CD4-positive, alpha-beta memory T cell (primary cell): ENCODE results near the gene UNC13B. TPM values are rescaled to one million over a fixed set of nuclear protein-coding genes. Genes with fewer than 3 reads are reported as not detected.
"Not testable (repeated sequence)": the region's sequence is repeated elsewhere in the genome, so short reads cannot be mapped to it uniquely, and the experiment has no call there.

Experiments
- CTCF ChIA-PET: fragments of 350-600 bp; sonication (Branson Sonifier 250); formaldehyde crosslinking; loops from one replicate; lab custom pipeline; 2021; ENCODE audit warnings: inconsistent platforms; ENCODE audit not compliant: partially characterized antibody; lab: Charles Lee
- POLR2A ChIA-PET: fragments of 350-600 bp; sonication (Branson Sonifier 250); formaldehyde crosslinking; loops from one replicate; lab custom pipeline; 2021; ENCODE audit not compliant: partially characterized antibody; lab: Charles Lee
- DNase-seq, 5 donors: peaks; one replicate each; pipeline versions ENCODE4 v3.0.0 to v3.0.0-alpha.2; 2020 to 2022; ENCODE audit warnings: mixed read lengths in 1 of 5
- H3K27ac ChIP-seq: one replicate; pipeline ENCODE4 v1.7.0; 2013; ENCODE audit warnings: low read depth, low read length
- H3K27me3 ChIP-seq: 2 replicates; pipeline ENCODE4 v1.7.0; 2013; ENCODE audit warnings: mild to moderate bottlenecking, low read length, moderate library complexity; ENCODE audit not compliant: insufficient read depth
- H3K36me3 ChIP-seq: 2 replicates; pipeline ENCODE4 v1.7.0; 2013; ENCODE audit warnings: mild to moderate bottlenecking, low read length, moderate library complexity; ENCODE audit not compliant: insufficient read depth
- H3K4me1 ChIP-seq: 2 replicates; pipeline ENCODE4 v1.7.0; 2013; ENCODE audit warnings: mild to moderate bottlenecking, low read length, moderate library complexity; ENCODE audit not compliant: insufficient read depth
- H3K4me3 ChIP-seq, 2 donors: one replicate each; pipeline ENCODE4 v1.7.0; 2013; ENCODE audit warnings: low read length in 2 of 2, mild to moderate bottlenecking in 1 of 2
- H3K9me3 ChIP-seq, 2 donors: one replicate each; pipeline ENCODE4 v1.7.0; 2013; ENCODE audit warnings: low read length in 2 of 2, control low read depth in 1 of 2; ENCODE audit not compliant: control insufficient read depth in 1 of 2
- H3K27ac Mint-ChIP-seq, 7 donors: one replicate each; pipeline ENCODE4 v1.8.0; 2020 to 2021; ENCODE audit warnings: mixed read lengths in 7 of 7, mild to moderate bottlenecking in 6 of 7, inconsistent platforms in 3 of 7, moderate library complexity in 3 of 7
- H3K27me3 Mint-ChIP-seq, 2 donors: one replicate each; pipeline ENCODE4 v1.8.0; 2020 to 2021; ENCODE audit warnings: mixed read lengths in 2 of 2
- H3K36me3 Mint-ChIP-seq, 2 donors: one replicate each; pipeline ENCODE4 v1.8.0; 2020 to 2021; ENCODE audit warnings: mixed read lengths in 2 of 2, inconsistent platforms in 1 of 2, mild to moderate bottlenecking in 1 of 2
- H3K4me1 Mint-ChIP-seq, 4 donors: one replicate each; pipeline ENCODE4 v1.8.0; 2020 to 2021; ENCODE audit warnings: mixed read lengths in 4 of 4, mild to moderate bottlenecking in 1 of 4
- H3K4me3 Mint-ChIP-seq, 8 donors: one replicate each; pipeline ENCODE4 v1.8.0; 2020 to 2021; ENCODE audit warnings: mixed read lengths in 8 of 8, mild to moderate bottlenecking in 7 of 8, moderate library complexity in 6 of 8, inconsistent platforms in 3 of 8
- H3K9me3 Mint-ChIP-seq, 8 donors: one replicate each; pipeline ENCODE4 v1.8.0; 2020 to 2021; ENCODE audit warnings: mixed read lengths in 8 of 8, mild to moderate bottlenecking in 5 of 8, inconsistent platforms in 3 of 8, moderate library complexity in 1 of 8
- intact Hi-C: fragments of 100-400 bp; cut with micrococcal nuclease; formaldehyde crosslinking; loops from one replicate; pipeline ENCODE4 v1.15.1; 2023
- polyA plus RNA-seq, 2 donors: library from polyadenylated mRNA; unstranded; fragments of 300-500 nt; fragmentation: Illumina TruSeq; gene quantifications; one replicate each; pipeline ENCODE4 v1.2.3, GENCODE V29; 2021
- total RNA-seq, 2 experiments: library from RNA; stranded (reverse); gene quantifications; one replicate each; pipeline ENCODE4 v1.2.3, GENCODE V29; 2021

UNC13B gene
- total and polyA plus RNA-seq, 4 experiments from 2014 or later, result 0.12 to 1.6 (median 0.60) TPM

DNA sequence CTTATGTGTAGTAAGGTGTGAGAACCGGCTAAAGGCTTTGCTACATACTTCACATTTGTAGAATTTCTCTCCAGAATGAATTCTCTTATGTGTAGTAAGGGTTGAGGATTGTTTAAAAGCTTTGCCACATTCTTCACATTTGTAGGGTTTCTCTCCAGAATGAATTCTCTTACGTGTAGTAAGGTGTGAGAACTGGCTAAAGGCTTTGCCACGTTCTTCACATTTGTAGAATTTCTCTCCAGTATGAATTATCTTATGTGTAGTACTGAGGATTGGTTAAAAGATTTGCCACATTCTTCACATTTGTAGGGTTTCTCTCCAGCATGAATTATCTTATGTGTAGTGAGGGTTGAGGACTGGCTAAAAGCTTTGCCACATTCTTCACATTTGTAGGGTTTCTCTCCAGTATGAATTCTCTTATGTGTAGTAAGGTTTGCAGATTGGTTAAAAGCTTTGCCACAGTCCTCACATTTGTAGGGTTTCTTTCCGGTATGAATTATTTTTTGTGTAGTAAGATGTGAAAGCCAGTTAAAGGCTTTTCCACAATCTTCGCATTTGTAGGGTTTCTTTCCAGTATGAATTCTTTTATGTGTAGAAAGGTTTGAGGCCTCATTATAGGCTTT is 13.8 kb upstream of the UNC13B start:
- H3K9me3 ChIP-seq, H3K4me1 Mint-ChIP-seq, POLR2A ChIA-PET, H3K4me3 ChIP-seq, H3K4me3 Mint-ChIP-seq, H3K27ac ChIP-seq, H3K27ac Mint-ChIP-seq, H3K4me1 ChIP-seq, DNase-seq, CTCF ChIA-PET, H3K27me3 ChIP-seq, intact Hi-C loops, H3K27me3 Mint-ChIP-seq, H3K36me3 ChIP-seq: not testable (repeated sequence)
- Mint-ChIP-seq H3K36me3 (peaks cover 9 to 16% of the 10 kb centered on the region in 2 donors), H3K9me3 (peaks cover 5 to 57% (median 46%) of the 10 kb centered on the region in 8 donors)

DNA sequence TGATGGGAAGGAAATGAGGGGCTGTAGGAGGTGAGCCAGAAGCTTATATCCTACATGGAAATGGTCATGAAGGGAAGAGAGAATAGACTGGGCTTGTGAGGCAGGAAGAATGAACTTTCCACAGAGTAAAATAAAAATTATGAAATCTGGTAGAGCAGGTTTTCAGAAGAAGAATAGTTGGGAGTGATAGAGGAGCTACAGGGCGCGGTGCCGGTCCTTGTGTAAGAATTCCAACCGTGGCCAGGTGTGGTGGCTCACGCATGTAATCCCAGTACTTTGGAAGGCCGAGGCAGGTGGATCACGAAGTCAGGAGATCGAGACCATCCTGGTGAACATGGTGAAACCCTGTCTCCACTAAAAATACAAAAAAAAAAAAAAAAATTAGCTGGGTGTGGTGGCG is 8.9 kb upstream of the UNC13B start:
- Mint-ChIP-seq H3K36me3 (peaks cover 9% of the 10 kb centered on the region in 2 donors), H3K4me3 (no peak overlapping the region), H3K27me3 (peaks cover 2 to 4% of the 10 kb centered on the region in 2 donors), H3K9me3 (peaks cover 0 to 26% (median 23%) of the 10 kb centered on the region in 8 donors), H3K4me1 (no peaks in the 10 kb centered on the region), H3K27ac (no peak overlapping the region)
- no peak overlapping the region for H3K27ac ChIP-seq
- no peak overlapping the region for H3K4me3 ChIP-seq
- peaks cover 0 to 3% of the 10 kb centered on the region in 2 donors for H3K9me3 ChIP-seq
- intact Hi-C loops, result no loop called here
- H3K36me3 ChIP-seq, result no peaks in the 10 kb centered on the region
- no peaks in the 10 kb centered on the region for H3K27me3 ChIP-seq
- no peak for DNase-seq
- no peaks in the 10 kb centered on the region for H3K4me1 ChIP-seq
- ChIA-PET CTCF (no interaction called here), POLR2A (no interaction called here)

DNA sequence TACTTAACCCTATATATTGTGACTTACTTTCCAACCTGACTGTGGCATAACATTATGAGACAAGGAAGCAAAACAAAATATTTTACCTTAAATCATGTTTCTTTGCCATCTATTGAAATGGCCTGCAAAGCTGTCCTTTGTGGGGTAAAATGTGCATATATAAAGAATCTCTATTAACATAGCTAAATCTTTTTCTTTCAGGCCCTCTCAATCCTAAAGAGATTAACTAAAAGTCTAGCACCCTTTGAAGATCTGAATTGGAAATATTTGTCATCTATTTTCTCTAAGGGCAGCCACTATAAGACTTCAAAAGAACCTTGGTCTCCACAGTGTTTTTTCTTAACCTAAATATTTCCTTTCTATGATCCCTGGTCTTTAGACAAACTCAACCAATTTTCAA is 5.0 kb upstream of the UNC13B start:
- peaks cover 0 to 5% of the 10 kb centered on the region in 2 donors for H3K36me3 Mint-ChIP-seq
- H3K9me3 Mint-ChIP-seq, result no peaks in the 10 kb centered on the region
- H3K27me3 Mint-ChIP-seq, result peaks cover 1 to 2% of the 10 kb centered on the region in 2 donors
- Histone ChIP-seq H3K27me3 (no peaks in the 10 kb centered on the region), H3K4me1 (peaks cover 11% of the 10 kb centered on the region), H3K9me3 (no peaks in the 10 kb centered on the region), H3K27ac (no peak overlapping the region), H3K4me3 (no peak overlapping the region), H3K36me3 (no peaks in the 10 kb centered on the region)
- H3K4me3 Mint-ChIP-seq, result no peak overlapping the region
- ChIA-PET CTCF (interaction anchor here (0.7 to 1.0 kb wide), 2 partner anchors 15 to 260 kb away, joined by 3 read pairs; no protein-coding TSS in a partner anchor), POLR2A (interaction anchor here (0.6 kb wide), 1 partner anchor 463 kb away, joined by 4 read pairs; no protein-coding TSS in a partner anchor)
- intact Hi-C loops, result no loop called here
- no peak overlapping the region for H3K27ac Mint-ChIP-seq
- peaks cover 7 to 22% (median 14%) of the 10 kb centered on the region in 4 donors for H3K4me1 Mint-ChIP-seq
- DNase-seq, result no peak

DNA sequence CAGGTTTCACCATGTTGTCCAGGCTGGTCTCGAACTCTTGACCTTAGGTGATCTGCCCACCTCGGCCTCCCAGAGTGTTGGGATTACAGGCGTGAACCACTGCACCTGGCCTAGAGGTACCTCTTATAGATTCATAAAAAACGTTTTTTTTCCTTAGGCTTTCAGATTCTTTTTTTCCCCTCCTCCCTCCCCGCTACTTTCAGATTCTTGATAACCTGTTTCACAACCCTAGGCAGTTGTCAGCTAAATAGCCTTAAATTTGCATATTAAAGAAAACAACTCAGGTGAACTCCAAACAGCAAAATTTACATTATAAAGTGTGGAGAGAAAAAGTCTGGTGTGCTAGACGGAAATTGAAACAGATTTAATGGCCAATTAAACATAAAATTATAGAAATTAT is 4.0 kb upstream of the UNC13B start:
- H3K36me3 Mint-ChIP-seq, H3K4me3 ChIP-seq, H3K27me3 Mint-ChIP-seq, H3K27me3 ChIP-seq, H3K9me3 Mint-ChIP-seq, DNase-seq, intact Hi-C loops, H3K9me3 ChIP-seq, H3K4me3 Mint-ChIP-seq, H3K27ac ChIP-seq, H3K27ac Mint-ChIP-seq, POLR2A ChIA-PET, H3K36me3 ChIP-seq: not testable (repeated sequence)
- CTCF ChIA-PET, result interaction anchor here (0.7 kb wide), 1 partner anchor 272 kb away, joined by 4 read pairs; no protein-coding TSS in a partner anchor
- peaks cover 11 to 29% (median 18%) of the 10 kb centered on the region in 4 donors for H3K4me1 Mint-ChIP-seq
- H3K4me1 ChIP-seq, result peaks cover 17% of the 10 kb centered on the region

DNA sequence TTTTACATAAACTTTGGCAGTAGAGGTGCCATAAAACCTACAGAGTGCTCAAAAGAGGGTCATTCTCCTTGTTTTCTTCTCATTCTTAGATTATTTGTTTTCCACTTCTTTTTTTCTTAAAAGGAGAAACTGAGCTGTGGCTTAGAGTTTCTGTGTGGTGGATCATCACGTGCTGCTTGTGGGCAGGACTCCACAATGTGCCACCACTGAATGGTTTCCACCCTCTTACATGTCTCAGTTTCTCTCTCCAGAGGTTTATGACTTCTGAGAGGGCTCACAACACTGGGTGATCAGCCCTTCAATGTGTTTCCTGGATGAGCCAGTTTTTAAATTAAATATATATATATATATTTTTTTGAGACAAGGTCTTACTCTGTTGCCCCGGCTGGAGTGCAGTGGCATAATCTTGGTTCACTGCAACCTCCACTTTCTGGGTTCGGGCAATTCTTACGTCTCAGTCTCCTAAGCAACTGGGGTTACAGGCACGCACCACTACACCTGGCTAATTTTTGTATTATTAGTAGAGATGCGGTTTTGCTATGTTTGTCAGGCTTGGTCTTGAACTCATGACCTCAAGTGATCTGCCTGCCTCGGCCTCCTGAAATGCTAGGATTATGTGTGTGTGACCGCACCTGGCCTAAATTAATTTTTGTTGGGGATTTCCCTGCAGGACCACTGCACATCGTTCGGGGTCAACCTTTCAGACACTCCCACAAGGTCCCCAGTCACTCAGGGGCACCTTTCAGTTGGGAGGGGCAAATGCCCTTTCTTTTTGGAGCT is 3.1 kb upstream of the UNC13B start:
- H3K27ac Mint-ChIP-seq, result peak overlapping the region in 1 of 7 donors; percentile 48
- Histone ChIP-seq H3K27me3 (no peaks in the 10 kb centered on the region), H3K4me1 (peaks cover 17% of the 10 kb centered on the region), H3K4me3 (no peak overlapping the region), H3K36me3 (no peaks in the 10 kb centered on the region), H3K9me3 (no peaks in the 10 kb centered on the region), H3K27ac (no peak overlapping the region)
- peak overlapping the region in 1 of 8 donors; percentile 15 for H3K4me3 Mint-ChIP-seq
- peaks cover 0 to 7% of the 10 kb centered on the region in 2 donors for H3K36me3 Mint-ChIP-seq
- CTCF ChIA-PET, result no interaction called here
- POLR2A ChIA-PET, result no interaction called here
- peaks cover 1 to 2% of the 10 kb centered on the region in 2 donors for H3K27me3 Mint-ChIP-seq
- peaks cover 11 to 32% (median 18%) of the 10 kb centered on the region in 4 donors for H3K4me1 Mint-ChIP-seq
- H3K9me3 Mint-ChIP-seq, result no peaks in the 10 kb centered on the region
- DNase-seq, result no peak
- intact Hi-C loops, result no loop called here

DNA sequence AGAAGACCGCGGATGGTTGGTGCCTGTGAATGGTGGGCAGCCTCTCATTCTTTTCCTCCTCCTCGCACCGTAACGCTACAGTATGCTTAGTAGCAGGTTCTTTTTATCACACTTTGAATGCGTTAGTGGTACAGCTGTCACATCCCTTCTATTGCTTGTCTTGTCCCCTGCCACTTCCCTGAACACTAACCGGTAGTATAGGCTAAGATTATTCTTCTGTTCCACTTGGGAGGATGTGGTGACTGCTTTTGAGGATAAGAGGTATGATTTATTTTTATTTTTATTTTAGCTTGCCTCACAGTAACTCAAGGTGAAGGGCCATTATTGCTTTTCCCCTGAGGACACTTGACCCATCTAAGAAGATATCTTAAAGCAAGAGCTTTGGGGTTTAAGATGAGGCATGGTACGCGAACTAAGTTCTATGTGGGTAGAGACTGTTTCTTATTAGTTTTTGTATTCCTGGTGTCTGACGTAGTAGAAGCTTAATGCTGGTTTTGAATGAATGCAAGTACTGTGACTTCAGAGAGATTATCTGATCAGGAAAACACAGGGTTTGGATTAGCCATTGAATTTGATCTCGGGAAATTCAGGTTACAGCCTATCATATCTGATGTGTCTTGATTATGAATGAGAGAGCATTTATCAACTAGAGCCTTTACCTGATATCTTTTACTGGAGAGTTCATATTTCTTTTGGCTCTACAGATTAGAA is 951 bp downstream of the UNC13B start:
- no peaks in the 10 kb centered on the region for H3K36me3 ChIP-seq
- H3K9me3 Mint-ChIP-seq, result no peaks in the 10 kb centered on the region
- H3K27me3 ChIP-seq, result no peaks in the 10 kb centered on the region
- peak overlapping the region in 6 of 7 donors; percentile 14 to 84 (median 74) for H3K27ac Mint-ChIP-seq
- DNase-seq, result peak in 2 of 5 donors; percentile 3 to 13
- H3K4me1 Mint-ChIP-seq, result peaks cover 11 to 32% (median 18%) of the 10 kb centered on the region in 4 donors
- peaks cover 17% of the 10 kb centered on the region for H3K4me1 ChIP-seq
- H3K4me3 Mint-ChIP-seq, result peak overlapping the region; percentile 88 to 96 (median 94)
- ChIA-PET POLR2A (interaction anchor here (2.3 kb wide), 1 partner anchor 83 kb away, joined by 10 read pairs; the partner anchor contains the start of gene FANCG), CTCF (interaction anchor here (1.1 to 1.6 kb wide), 5 partner anchors 45 to 460 kb away, joined by 3 to 4 read pairs (median 3); partner anchors contain the start of gene ATOSB)
- H3K9me3 ChIP-seq, result no peaks in the 10 kb centered on the region
- intact Hi-C loops, result no loop called here
- H3K27me3 Mint-ChIP-seq, result no peaks in the 10 kb centered on the region
- peak overlapping the region; percentile 50 to 73 for H3K4me3 ChIP-seq
- peak overlapping the region; percentile 20 for H3K27ac ChIP-seq
- H3K36me3 Mint-ChIP-seq, result peaks cover 0 to 7% of the 10 kb centered on the region in 2 donors
